Measurements from ENCODE around the gene NSUN5.
"Not testable (repeated sequence)": the region's sequence is repeated elsewhere in the genome, so short reads cannot be mapped to it uniquely, and the experiment has no call there.

Gene NSUN5

DNA sequence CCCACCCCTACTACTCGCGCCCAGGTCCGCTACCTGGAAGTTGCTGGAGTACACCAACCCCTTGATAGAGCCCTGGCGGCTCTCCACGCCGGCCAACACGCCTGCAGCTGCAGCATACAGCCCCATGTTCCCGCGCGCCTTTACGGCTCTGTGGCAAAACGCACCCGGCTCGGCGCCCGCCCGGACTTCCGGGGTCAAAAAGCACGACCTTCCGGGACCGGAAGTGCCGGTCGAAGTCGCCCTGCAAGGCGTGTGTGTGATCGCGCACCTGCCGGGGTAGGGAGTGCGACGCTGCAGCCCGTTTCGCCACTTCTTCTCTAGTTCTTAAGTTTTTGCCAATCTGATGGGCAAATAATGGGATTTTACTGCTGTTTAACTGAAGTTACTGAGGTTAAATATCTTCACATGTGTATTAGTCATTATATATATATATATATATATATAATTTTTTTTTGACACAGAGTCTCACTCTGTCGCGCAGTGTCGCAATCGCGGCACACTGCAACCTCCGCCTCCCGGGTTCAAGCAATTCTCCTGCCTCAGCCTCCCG, at the start of gene NSUN5:
Gene NSUN5 (minus strand): TSS at position 162 of the 550 bp plus-strand sequence. CDS start 36 bp downstream, at position 126.
- DNase-seq (ENCODE audit: low read depth): peak; percentile 74

GRCh38 chr7:73356159-73356558, 47.5 kb upstream of the NSUN5 start:
- no peak for DNase-seq (ENCODE audit: low read depth)

- no peak for DNase-seq (ENCODE audit: low read depth)
These were observed 46.2 kb upstream of the NSUN5 start for GRCh38 chr7:73354821-73355220.

GRCh38 chr7:73354196-73354595, 45.6 kb upstream of the NSUN5 start:
- no peak for DNase-seq (ENCODE audit: low read depth)

- DNase-seq (ENCODE audit: low read depth): no peak
These were observed 44.6 kb upstream of the NSUN5 start for GRCh38 chr7:73353243-73353642.

- no peak for DNase-seq (ENCODE audit: low read depth)
These were observed 44.2 kb upstream of the NSUN5 start for GRCh38 chr7:73352784-73353183.

DNA sequence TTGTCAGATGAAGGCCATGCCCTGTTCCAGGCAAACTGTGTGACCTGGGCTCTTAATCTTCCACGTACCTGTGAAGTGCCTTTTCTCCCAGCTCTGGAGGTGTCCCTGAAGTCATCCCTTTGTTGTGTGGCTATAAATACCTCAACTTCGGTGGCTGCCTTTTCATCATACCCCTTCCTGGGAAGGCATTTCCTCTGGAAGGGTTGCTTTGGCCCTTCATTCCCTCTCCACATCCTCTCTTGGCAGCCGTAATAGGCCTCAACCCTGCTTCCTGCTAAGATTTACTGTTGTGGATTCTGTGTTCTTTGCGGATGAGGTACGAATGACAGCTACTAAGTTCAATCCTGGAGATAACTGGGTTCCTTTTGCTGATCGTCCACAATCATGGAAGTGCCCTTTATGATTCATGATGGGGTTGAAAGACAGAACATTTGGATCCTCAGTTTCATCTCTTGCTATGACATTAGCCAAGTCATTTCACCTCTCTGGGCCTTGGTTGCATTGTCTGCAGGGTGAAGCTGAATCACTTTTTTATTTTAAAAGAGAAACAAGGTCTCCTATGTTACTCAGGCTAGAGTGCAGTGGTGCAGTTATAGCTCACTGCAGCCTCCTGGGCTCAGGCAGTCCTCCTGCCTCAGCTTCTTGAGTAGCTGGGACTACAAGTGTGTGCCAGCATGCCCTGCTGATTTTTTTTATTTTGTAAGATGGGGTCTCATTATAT, 43.0 kb upstream of the NSUN5 start:
- DNase-seq (ENCODE audit: low read depth): no peak

DNA sequence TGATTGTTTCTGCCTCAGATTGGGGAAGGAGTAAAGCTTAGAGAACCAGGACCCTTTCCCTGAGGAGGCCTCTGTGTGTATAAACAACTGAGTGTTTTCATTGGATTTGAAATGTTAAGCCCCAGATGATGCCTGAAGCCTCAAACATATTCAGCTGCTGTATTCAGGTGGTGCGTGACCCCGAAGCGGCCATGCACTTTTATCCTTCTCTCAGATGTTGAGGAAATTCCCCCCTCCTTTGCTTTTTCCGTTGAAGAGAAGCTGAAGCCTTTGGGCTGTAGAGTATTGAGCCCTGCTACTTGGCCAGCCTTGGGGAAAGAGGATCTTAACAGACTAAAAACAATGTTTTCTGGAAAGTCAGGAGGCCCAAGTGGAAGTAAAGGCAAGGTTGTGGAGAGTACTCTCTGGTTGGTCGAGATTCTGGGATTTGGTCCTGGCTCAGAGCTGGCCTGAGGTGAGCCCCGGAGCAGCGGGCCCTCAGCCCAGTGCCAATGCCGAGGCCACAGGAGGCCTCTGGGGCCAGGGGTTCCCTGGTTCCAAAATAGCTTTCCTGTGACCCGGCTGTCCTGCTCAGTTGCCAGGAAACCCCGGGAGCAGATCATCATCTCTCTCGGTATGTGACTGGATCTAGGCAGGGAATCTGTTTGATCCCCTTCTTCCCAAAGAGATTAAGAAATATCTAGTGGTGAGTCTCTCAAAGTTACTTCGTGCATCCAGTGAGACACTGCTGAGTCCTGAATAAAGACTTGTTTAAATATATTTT, 41.9 kb upstream of the NSUN5 start:
- DNase-seq (ENCODE audit: low read depth): no peak

- no peak for DNase-seq (ENCODE audit: low read depth)
These were observed 41.1 kb upstream of the NSUN5 start for GRCh38 chr7:73349763-73350162.

DNA sequence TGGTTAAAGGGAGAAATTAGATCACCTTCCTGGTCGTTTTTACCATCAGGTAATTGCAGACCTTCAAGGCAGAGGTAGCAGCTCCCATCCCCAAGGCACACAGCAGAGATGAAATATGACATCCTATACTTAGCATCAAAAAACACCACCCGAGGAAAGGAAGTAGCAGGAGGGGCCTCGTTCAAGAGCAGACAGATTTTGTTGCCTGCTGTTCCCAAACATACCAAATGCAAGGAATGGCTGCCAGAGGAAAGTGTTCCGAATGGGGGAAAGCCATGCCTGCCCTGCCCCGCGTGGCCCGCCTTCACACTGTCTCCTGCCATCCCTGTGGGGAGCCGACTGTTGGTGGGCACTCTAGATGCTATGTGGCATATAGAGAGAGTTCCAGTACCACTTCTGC, 37.3 kb upstream of the NSUN5 start:
- DNase-seq (ENCODE audit: low read depth): no peak

DNA sequence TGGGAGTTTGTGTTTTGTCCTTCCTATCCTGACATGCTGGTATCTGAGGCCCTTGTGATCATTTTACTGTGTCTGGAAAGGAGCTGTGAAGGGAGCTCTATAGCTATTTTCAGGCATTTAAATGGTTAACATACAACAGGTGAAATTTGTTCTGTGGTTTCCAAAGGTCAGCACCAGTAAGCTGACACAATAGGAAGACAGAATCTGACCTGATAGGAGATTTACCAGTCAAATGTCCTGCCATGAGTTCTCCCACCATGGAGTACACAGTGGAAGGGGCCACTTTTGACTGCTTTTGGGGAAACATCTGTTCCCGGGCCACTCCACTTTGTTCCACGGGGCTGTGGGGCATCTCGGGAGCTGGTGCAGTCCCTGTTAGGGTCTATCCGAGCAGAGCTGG, 36.9 kb upstream of the NSUN5 start:
- DNase-seq (ENCODE audit: low read depth): no peak

DNA sequence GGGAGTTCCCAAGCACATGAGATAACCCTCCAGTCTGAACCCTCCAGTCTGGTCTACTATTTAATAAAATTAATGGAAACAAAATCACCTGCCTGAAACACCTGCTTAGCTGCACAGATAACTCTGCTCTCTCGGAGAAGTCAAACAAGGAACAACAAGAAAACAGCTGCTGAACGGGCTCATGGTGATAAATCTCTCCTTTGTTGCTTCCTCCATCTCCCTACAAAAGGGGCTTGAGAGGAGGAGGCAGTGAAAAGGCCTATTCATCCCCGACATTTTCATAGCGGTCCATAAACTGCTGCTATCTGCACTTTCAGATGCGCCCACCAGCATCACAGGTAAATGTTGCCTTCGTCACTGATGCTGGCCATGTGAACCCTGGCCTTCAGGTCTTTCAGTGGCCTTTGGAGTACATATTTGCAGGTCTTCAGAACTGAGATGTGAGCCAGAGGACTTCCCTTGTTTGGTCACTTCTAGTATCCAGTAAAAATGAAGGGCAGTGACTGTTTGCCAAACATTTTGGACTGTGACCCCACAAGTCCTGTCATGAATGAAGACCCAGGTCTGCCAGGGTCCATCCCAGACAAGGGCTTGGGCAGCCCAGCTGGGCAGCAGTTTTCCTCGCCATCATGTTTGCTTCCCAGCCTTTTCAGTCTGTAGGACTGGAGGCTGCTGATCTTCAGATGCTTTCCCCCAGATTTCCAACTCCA, 35.2 kb upstream of the NSUN5 start:
- no peak for DNase-seq (ENCODE audit: low read depth)

GRCh38 chr7:73342645-73343044, 34.0 kb upstream of the NSUN5 start:
- DNase-seq (ENCODE audit: low read depth): no peak

DNA sequence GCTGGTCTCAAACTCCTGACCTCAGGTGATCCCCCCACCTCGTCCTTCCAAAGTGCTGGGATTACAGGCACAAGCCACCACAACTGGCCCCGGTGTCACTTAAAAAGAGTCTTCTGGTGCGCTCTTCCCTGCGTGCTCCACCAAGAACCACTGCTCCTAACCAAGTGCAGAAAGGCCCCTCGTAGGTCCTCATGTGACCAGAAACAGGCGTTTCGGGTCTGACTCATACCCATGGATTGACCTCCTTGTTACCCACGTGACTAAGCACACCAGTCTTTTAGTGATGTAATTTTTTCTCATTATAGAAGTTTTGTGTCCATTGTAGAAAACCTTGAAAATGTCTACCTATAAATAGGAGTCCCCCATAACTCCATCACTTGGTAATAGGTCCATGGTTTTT, 33.3 kb upstream of the NSUN5 start:
- no peak for DNase-seq (ENCODE audit: low read depth)

- no peak for DNase-seq (ENCODE audit: low read depth)
These were observed 31.9 kb upstream of the NSUN5 start for GRCh38 chr7:73340514-73340913.

DNA sequence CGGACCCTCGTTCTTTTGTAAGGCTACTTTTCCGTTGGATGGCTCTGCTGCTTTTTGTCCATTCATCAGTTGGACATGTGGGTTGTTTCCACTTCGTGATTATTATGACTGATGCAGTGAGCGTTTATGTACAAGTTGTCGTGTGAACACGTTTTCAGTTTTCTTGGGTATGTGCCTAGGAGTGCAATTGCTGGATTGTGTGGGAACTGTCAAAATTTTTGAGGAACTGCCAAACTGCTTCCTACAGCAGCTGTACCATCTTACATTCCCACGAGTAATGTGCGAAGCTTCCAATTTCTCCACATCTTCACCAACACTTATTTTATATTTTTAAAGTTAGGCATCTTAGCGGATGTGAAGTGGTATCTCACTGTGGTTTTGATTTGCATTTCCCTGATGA, 29.7 kb upstream of the NSUN5 start:
- no peak for DNase-seq (ENCODE audit: low read depth)

GRCh38 chr7:73332447-73332846, 23.8 kb upstream of the NSUN5 start:
- DNase-seq (ENCODE audit: low read depth): no peak

- no peak for DNase-seq (ENCODE audit: low read depth)
These were observed 22.1 kb upstream of the NSUN5 start for GRCh38 chr7:73330772-73331171.

DNA sequence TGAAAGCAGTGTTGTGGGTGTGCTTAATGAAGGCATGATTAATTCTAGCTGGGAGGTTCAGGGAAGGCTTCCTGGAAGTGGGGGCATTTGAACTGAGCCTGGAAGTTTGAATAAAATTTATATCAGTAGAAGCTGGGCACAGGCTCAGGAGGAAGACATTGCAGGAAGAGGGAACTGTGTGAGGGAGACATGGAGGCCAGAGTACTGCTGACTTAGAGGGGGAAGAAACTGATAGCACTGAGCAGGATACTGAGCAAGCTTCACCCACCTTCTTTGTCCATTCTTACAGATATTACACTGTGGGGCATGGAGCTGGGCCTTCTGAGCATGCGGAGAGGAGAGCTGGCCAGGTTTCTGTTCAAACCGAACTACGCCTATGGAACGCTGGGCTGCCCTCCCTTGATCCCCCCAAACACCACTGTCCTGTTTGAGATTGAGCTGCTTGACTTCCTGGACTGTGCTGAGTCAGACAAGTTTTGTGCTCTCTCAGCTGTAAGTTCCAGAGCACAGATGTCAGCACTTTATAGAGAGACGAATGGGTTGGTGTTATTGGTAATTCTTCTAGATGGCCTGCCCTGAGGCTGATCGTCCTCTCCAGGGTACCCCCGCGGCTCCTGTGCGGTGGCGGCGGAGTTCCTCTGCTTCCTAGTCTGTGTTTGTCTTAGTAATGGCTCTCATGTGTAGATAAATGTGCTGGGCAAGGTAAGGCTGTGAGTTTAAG, 21.4 kb upstream of the NSUN5 start:
- DNase-seq (ENCODE audit: low read depth): no peak

GRCh38 chr7:73328696-73329095, 20.1 kb upstream of the NSUN5 start:
- DNase-seq (ENCODE audit: low read depth): no peak

DNA sequence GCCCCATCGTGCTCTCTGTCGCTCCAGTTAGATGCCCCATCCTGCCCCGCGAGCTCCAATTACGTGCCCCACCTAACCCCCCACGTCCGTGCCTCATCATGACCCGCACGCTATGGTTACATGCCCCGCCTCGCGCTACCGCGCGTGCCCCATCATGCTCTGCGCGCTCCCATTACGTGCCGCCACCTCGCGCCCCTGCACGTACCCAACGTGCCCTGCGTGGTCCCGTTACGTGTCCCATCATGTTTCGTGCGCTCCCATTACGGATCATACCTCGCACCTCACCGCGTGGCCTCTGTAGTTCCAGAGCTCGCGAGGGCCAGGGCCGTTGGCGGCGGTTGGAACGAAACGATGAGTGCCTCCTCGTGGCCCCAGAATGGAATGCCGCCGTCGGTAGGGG, 19.3 kb upstream of the NSUN5 start, which contains the start of the genes FKBP6 and TRIM50:
Gene FKBP6 (plus strand): TSS at position 240 of the 400 bp plus-strand sequence. CDS start 268 bp downstream, outside the sequence.
Gene TRIM50 (minus strand): TSS at position 161 of the 400 bp plus-strand sequence. CDS start 3,295 bp downstream, outside the sequence.
- DNase-seq (ENCODE audit: low read depth): not testable (repeated sequence)

DNA sequence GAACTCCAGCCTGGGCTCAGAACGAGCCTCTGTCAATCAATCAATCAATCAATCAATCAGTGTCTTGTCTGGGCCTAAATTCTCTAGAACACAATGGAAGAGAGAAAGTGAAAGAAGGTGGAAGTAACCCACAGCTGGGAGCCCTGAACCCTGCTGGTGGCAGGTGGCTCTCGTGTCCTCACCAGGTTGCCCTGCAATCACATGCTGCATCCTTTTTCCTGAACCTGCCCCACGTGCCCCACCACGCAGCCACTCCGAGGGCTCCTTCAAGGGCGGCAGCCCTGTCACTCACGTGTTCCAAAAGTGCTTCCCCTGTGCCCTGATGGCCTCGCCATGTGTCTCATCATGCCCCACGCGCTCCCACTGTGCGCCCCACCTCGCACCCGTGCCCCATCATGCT, 18.8 kb upstream of the NSUN5 start:
- not testable (repeated sequence) for DNase-seq (ENCODE audit: low read depth)

Data from stimulated activated CD8-positive, alpha-beta memory T cell treated with anti-CD3 and anti-CD28 coated beads, Interleukin-15, amount 100 ng/mL, for 1 hour (primary cell).